HepG2 (cell line): ENCODE results near the gene HNF1B. TPM values are rescaled to one million over a fixed set of nuclear protein-coding genes. Genes with fewer than 3 reads are reported as not detected.

ENCODE experiments used
- FOXA3 ChIP-seq: IDR thresholded peaks from 2 replicates; pipeline ENCODE4 v1.6.1; 2016; ENCODE audit warnings: missing genetic modification reagents, missing compliant biosample characterization
- HNF1B ChIP-seq: sonication (generic); formaldehyde crosslinking; IDR thresholded peaks from 2 replicates; pipeline ENCODE4 v1.5.1; 2020; ENCODE audit warnings: mild to moderate bottlenecking, moderate library complexity, missing genetic modification reagents
- MED1 ChIP-seq: sonication (generic); formaldehyde crosslinking; IDR thresholded peaks from 2 replicates; pipeline ENCODE4 v1.4.0; 2020; ENCODE audit warnings: missing genetic modification reagents
- NR2F6 ChIP-seq, 2 experiments: IDR thresholded peaks; 2 replicates each; pipeline ENCODE4 v1.6.1; 2016; ENCODE audit warnings: antibody characterized with exemption in 1 of 2, mild to moderate bottlenecking in 1 of 2
- TBX2 ChIP-seq: sonication (generic); formaldehyde crosslinking; IDR thresholded peaks from 2 replicates; pipeline ENCODE4 v1.5.0; 2020; ENCODE audit warnings: missing genetic modification reagents, mild to moderate bottlenecking, borderline replicate concordance
- USF2 ChIP-seq, 2 experiments: sonication (generic) in 1 of 2; formaldehyde crosslinking in 1 of 2; IDR thresholded peaks; 2 replicates each; pipeline versions ENCODE4 v1.5.1 to v1.6.1; 2011 to 2020; ENCODE audit warnings: borderline replicate concordance in 1 of 2, low read depth in 1 of 2, low read length in 1 of 2, mild to moderate bottlenecking in 1 of 2, missing genetic modification reagents in 1 of 2, moderate library complexity in 1 of 2
- XRCC5 ChIP-seq: fragments of 200-400 bp; formaldehyde crosslinking; optimal IDR thresholded peaks from 2 replicates; pipeline ENCODE3; 2017; ENCODE audit warnings: mild to moderate bottlenecking, low read length
- ZNF12 ChIP-seq: sonication (generic); formaldehyde crosslinking; IDR thresholded peaks from 2 replicates; pipeline ENCODE4 v1.5.0; 2020; ENCODE audit warnings: missing genetic modification reagents
- ZNF224 ChIP-seq: sonication (generic); formaldehyde crosslinking; IDR thresholded peaks from 2 replicates; pipeline ENCODE4 v1.5.0; 2020; ENCODE audit warnings: mild to moderate bottlenecking, missing genetic modification reagents
- ZNF549 ChIP-seq: sonication (generic); formaldehyde crosslinking; IDR thresholded peaks from 2 replicates; pipeline ENCODE4 v1.5.0; 2020; ENCODE audit warnings: missing genetic modification reagents
- ZNF552 ChIP-seq: sonication (generic); formaldehyde crosslinking; IDR thresholded peaks from 2 replicates; pipeline ENCODE4 v1.9.0; 2022; ENCODE audit warnings: missing genetic modification reagents, mild to moderate bottlenecking, borderline replicate concordance
- ZNF644 ChIP-seq: IDR thresholded peaks from 2 replicates; pipeline ENCODE4 v1.6.1; 2016; ENCODE audit warnings: low read depth
- ZSCAN9 ChIP-seq: IDR thresholded peaks from 2 replicates; pipeline ENCODE4 v1.6.1; 2016; ENCODE audit warnings: borderline replicate concordance
- polyA plus RNA-seq, 8 experiments: library from polyadenylated mRNA; depleted of rRNA in 3 of 8; stranded (reverse) in 7 of 8; unstranded in 1 of 8; fragments of >200 nt; fragmentation: Illumina TruSeq in 4 of 8; extraction: Trizol in 4 of 8; gene quantifications; 2 replicates each; pipeline versions ENCODE4 v1.2.1 to v1.2.3, GENCODE V29; 2011 to 2016; ENCODE audit warnings: low read depth in 4 of 8, missing spikeins in 1 of 8, mixed read lengths in 1 of 8; ENCODE audit not compliant: insufficient read depth in 1 of 8
- total RNA-seq, 5 experiments: library from RNA; depleted of rRNA; stranded (reverse); fragments of >200 nt; fragmentation: Illumina TruSeq; extraction: Trizol; gene quantifications; 2 replicates each; pipeline ENCODE4 v1.2.3, GENCODE V29; 2016; ENCODE audit warnings: low read depth in 1 of 5
- TF ChIP-seq, protein P1 (sequence below): IDR thresholded peaks from 2 replicates; pipeline ENCODE4 v1.4.0; 2020; ENCODE audit warnings: mild to moderate bottlenecking, missing genetic modification reagents
- TF ChIP-seq, protein P2 (sequence below): IDR thresholded peaks from 2 replicates; pipeline ENCODE4 v1.6.1; 2018; ENCODE audit warnings: missing genetic modification reagents, mild to moderate bottlenecking, missing compliant biosample characterization
- TF ChIP-seq, protein P3 (sequence below): sonication (generic); formaldehyde crosslinking; conservative IDR thresholded peaks from 2 replicates; pipeline ENCODE4 v1.4.0; 2020; ENCODE audit warnings: mild to moderate bottlenecking, missing genetic modification reagents, moderate library complexity

HNF1B gene
- total and polyA plus RNA-seq, 2 of the 13 experiments (the other 11 are each of a cell fraction or from before 2014, with no cell fraction given), result 1.9 to 5.3 TPM

DNA sequence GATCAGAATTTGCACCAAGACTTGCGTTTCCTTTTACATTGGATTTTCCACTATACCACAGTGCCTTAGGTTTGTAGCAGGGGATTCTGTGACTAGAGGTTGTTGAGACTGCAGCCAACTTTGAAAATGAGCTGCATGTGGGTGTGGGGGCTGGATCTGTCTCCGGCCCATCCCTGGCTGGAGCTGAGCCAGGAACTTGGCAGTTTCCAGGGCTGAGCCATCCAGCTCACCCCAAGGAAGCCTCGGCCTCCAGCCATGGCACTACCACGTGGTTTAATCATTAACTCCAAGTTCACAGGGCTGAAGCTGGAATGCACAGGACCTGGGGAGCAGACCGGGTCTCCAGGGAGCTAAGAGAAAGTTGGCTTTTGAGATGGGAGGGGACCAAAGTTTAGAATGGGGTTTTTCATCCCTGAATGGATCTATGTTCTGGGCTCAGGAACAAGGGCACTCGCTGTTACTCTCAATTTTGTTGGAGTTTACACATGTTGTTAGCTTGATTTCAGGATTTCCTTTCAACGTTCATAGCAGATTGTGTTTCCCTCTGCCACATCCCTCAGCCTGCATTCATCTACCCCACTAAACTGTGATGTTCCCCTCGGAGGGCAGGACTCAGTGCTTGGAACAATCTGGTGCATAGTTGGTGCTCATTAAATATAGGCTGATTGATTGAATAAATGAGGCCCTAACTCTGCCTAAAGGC is 42.3 kb upstream of the HNF1B start (continued):
- TF ChIP-seq HNF1B, result peak; percentile 99
- TF ChIP-seq TBX2 (CRISPR knock-in tag), result peak; percentile 18; the same call in 1 of the 2 replicates
- peak; percentile 84 for TF ChIP-seq XRCC5
- TF ChIP-seq ZSCAN9 (CRISPR knock-in tag), result no peak
- peak; percentile 41; the same call in 1 of the 2 replicates for TF ChIP-seq MED1
- peak; percentile 74 for TF ChIP-seq ZNF644 (CRISPR knock-in tag)
- no peak for TF ChIP-seq ZNF552 (CRISPR knock-in tag)
- TF ChIP-seq ZNF224 (CRISPR knock-in tag), result no peak
- TF ChIP-seq NR2F6 (IDR thresholded peaks at IDR 0.05), result no peak
- peak; percentile 25; the same call in 1 of the 2 replicates for TF ChIP-seq NR2F6 (CRISPR knock-in tag; IDR thresholded peaks at IDR 0.05)
- TF ChIP-seq, protein P1, sequence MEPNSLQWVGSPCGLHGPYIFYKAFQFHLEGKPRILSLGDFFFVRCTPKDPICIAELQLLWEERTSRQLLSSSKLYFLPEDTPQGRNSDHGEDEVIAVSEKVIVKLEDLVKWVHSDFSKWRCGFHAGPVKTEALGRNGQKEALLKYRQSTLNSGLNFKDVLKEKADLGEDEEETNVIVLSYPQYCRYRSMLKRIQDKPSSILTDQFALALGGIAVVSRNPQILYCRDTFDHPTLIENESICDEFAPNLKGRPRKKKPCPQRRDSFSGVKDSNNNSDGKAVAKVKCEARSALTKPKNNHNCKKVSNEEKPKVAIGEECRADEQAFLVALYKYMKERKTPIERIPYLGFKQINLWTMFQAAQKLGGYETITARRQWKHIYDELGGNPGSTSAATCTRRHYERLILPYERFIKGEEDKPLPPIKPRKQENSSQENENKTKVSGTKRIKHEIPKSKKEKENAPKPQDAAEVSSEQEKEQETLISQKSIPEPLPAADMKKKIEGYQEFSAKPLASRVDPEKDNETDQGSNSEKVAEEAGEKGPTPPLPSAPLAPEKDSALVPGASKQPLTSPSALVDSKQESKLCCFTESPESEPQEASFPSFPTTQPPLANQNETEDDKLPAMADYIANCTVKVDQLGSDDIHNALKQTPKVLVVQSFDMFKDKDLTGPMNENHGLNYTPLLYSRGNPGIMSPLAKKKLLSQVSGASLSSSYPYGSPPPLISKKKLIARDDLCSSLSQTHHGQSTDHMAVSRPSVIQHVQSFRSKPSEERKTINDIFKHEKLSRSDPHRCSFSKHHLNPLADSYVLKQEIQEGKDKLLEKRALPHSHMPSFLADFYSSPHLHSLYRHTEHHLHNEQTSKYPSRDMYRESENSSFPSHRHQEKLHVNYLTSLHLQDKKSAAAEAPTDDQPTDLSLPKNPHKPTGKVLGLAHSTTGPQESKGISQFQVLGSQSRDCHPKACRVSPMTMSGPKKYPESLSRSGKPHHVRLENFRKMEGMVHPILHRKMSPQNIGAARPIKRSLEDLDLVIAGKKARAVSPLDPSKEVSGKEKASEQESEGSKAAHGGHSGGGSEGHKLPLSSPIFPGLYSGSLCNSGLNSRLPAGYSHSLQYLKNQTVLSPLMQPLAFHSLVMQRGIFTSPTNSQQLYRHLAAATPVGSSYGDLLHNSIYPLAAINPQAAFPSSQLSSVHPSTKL (CRISPR knock-in tag), result peak; percentile 56
- TF ChIP-seq, protein P2, sequence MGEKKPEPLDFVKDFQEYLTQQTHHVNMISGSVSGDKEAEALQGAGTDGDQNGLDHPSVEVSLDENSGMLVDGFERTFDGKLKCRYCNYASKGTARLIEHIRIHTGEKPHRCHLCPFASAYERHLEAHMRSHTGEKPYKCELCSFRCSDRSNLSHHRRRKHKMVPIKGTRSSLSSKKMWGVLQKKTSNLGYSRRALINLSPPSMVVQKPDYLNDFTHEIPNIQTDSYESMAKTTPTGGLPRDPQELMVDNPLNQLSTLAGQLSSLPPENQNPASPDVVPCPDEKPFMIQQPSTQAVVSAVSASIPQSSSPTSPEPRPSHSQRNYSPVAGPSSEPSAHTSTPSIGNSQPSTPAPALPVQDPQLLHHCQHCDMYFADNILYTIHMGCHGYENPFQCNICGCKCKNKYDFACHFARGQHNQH (CRISPR knock-in tag), result 0 out of 2 replicates have a peak, but pooled peaks have one; percentile 25
- 0 out of 2 replicates have a peak, but pooled peaks have one; percentile 18 for TF ChIP-seq FOXA3 (CRISPR knock-in tag)
- no peak for TF ChIP-seq ZNF549
- TF ChIP-seq, protein P3, sequence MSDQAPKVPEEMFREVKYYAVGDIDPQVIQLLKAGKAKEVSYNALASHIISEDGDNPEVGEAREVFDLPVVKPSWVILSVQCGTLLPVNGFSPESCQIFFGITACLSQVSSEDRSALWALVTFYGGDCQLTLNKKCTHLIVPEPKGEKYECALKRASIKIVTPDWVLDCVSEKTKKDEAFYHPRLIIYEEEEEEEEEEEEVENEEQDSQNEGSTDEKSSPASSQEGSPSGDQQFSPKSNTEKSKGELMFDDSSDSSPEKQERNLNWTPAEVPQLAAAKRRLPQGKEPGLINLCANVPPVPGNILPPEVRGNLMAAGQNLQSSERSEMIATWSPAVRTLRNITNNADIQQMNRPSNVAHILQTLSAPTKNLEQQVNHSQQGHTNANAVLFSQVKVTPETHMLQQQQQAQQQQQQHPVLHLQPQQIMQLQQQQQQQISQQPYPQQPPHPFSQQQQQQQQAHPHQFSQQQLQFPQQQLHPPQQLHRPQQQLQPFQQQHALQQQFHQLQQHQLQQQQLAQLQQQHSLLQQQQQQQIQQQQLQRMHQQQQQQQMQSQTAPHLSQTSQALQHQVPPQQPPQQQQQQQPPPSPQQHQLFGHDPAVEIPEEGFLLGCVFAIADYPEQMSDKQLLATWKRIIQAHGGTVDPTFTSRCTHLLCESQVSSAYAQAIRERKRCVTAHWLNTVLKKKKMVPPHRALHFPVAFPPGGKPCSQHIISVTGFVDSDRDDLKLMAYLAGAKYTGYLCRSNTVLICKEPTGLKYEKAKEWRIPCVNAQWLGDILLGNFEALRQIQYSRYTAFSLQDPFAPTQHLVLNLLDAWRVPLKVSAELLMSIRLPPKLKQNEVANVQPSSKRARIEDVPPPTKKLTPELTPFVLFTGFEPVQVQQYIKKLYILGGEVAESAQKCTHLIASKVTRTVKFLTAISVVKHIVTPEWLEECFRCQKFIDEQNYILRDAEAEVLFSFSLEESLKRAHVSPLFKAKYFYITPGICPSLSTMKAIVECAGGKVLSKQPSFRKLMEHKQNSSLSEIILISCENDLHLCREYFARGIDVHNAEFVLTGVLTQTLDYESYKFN (CRISPR knock-in tag), result peak; percentile 63
- 0 out of 2 replicates have a peak, but pooled peaks have one; percentile 14 for TF ChIP-seq ZNF12
- TF ChIP-seq USF2 (IDR thresholded peaks at IDR 0.05; ENCODE audit: low read depth, low read length), result no peak
- TF ChIP-seq USF2 (CRISPR knock-in tag; IDR thresholded peaks at IDR 0.05; ENCODE audit: borderline replicate concordance), result 0 out of 2 replicates have a peak, but pooled peaks have one; percentile 38
